NCI-H345 treated with DMSO at 0.1 percent for 48 hours (cell line): ENCODE results near the gene OTUD4.
"Not testable (repeated sequence)": the region's sequence is repeated elsewhere in the genome, so short reads cannot be mapped to it uniquely, and the experiment has no call there.

Experiments
- DNase-seq: peaks from one replicate; lab custom pipeline; 2025; ENCODE audit not compliant: unreplicated experiment; lab: John Stamatoyannopoulos, UW

OTUD4 gene

DNA sequence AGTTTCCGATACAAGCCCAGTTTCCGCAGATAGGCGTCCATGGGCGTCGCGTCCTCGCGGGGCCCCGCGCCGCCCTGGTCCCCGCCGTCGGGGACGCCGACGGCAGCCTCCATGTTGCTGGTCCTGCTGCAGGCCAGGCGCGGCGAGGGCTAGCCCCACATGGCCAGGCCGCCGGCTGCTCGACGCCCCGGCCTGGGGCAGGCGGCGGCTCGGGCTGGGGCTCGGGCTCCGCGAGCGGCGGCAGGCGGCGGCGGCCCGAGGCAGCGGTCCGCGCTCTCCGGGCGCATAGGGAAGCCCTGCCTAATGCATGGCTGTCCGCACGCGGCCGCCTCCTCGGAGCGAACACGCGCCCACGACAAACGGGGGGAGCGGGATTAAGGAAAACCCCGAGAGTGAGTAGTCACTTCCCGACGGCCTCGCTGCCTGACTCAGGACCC lies 510 bp downstream of the OTUD4 start:
- DNase-seq: not testable (repeated sequence)

GRCh38 chr4:145179281-145179860 lies 1.0 kb downstream of the OTUD4 start:
- no peak for DNase-seq

- DNase-seq: no peak
Measured at GRCh38 chr4:145178740-145179280, 1.6 kb downstream of the OTUD4 start.

DNA sequence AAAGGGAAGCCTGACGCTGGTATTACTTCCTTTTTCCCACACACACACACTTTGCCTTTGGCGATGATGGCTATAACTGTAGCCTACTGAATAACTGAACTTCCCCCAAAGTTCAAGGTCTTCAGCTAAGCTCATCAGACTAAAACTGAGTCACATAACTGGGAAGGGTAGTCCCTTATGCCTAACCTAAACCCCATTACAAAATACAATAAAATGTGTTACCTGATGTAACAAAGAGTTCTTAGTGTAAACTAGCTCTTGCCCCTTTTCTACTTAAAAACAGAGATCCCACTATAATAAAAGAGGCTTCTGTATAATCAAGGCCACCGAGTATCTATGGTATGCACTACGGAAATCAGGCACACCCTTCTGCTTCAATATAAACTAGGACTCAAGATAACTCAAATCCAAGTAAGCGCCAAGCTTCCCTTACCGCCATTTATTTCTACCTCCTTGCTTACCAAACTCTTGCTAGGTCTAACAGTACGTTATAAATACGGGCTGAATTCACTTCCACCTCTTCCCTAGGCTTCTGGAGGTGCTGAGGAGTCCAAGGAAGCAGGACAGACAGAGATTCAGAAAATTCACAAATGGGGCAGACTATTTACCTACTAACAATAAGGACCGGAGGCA lies 2.4 kb downstream of the OTUD4 start:
- DNase-seq: no peak

DNA sequence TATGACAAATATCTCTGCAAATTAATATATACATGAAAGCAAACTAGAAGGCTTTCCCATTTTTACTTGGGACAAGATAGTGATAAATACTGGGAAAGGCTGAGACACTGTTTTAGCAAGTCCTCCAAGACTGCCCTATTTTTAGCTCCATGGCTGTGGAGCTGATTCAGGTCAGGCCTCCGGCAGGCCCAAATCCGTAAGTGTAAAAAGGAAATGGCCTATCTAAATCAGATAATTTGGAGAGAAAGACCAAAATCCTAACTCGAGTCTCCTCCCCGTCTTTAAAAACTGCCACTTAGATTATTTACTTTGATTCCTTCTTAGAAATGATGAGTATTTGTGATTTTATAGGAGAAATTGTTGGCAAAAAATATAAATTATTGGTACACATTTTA lies 2.9 kb downstream of the OTUD4 start:
- DNase-seq: no peak

- DNase-seq: no peak
Measured at GRCh38 chr4:145176641-145177432, 3.6 kb downstream of the OTUD4 start.

- no peak for DNase-seq
Measured at GRCh38 chr4:145171911-145172310, 8.5 kb downstream of the OTUD4 start.

DNA sequence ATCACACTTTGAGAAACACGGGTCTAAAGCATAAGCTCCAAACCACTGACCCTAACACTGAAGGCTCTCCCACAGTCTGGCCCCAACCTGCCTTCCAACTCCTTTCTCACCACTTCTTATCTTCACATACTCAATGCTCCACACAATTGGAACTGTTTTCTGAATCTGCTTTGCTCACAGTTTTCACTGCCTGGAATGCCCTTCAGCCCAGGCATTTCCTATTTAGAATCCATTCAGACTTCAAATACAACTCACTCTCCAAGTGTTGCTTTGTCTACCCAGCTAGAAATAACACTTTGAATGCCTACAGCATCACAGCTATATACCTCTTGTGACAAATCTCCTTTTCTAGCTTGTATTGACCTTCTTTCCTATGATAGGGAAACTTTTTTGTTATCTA lies 10.2 kb downstream of the OTUD4 start:
- DNase-seq: no peak

- no peak for DNase-seq
Measured at GRCh38 chr4:145168581-145169187, 11.7 kb downstream of the OTUD4 start.

GRCh38 chr4:145167887-145168286 lies 12.5 kb downstream of the OTUD4 start:
- no peak for DNase-seq

DNA sequence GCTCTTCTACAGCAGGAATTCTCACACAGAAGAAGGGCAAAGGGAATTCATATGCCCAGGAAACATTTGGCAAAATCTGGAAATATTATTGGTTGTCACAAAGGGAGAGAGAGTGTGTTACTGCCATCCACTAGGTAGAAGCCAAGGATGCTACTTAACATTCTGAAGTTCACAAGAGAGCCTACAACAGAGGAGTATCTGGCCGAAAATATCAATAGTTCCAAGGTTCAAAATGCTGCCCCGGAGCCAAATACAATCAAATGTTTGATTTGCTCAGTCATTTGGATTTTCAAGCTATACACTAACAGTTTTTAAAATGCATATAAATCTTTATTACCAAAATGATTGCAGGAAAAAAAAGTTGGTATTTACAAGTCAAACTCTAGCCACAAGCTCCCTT lies 18.8 kb downstream of the OTUD4 start:
- DNase-seq: no peak

- DNase-seq: no peak
Measured at GRCh38 chr4:145156986-145157385, 23.4 kb downstream of the OTUD4 start.

DNA sequence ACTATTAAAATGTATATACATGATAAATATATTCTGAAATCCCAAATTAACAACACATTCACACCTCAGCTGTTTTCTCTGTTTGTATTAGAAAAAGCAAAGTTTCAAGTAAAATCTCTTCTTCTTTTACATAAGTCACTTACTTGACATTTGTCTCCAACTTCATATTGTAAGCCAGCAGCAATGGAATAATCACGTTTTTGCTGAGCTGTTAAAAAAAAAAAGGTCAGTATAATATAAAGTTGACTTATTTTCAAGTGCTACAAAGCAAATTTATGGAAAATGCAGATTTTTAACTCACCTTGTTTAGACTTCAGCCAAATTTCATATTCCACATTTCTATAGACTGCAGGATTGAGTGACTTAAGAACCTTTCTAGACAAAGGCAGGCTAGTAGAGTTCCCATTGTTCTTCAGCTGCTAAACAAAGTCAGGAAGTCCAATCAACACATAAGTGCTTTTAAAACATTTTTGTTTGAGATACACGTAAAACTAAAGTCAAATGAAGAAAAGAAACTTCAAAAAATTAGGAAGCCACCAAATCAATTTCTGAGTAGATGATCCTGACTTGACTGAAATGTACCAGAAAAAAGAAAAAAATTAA lies 25.0 kb downstream of the OTUD4 start:
- DNase-seq: no peak

DNA sequence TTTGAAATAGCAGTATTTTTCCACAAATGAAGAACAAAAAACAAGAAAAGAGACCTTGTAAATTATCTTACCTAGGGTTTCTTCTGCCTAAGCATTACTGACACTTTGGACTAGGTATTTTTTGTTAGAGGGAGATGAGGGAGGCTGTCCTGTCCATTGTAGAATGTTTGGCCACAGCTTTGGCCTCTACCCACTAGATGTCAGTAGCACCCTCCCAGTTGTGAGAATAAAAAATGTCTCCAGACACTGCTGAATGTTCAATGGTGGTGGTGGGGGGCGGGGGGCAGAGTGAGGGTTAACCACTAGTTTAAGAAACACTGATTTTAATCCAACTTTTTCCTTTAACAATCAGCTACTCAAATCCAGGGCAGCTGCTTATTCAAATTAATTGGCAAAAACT lies 25.8 kb downstream of the OTUD4 start:
- no peak for DNase-seq

DNA sequence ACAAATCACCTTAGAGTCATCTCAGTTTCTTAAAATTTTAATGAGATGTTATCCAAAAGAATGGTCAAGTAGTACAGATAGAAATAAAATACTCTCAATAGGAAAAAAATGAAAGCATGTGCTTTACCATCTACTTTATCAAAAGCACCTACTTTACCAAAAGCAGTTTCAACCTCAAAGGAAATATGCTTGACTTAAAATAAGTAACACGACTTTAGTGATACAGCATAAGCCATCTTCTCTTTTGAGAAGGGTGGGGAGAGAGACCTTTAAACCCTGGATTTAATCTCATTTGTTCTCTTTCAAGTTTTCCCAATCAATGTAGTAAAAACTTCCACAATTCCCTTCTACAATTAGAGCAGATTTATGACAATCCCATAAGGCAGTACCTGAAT lies 26.5 kb downstream of the OTUD4 start:
- no peak for DNase-seq

- DNase-seq: no peak
Measured at GRCh38 chr4:145153181-145153903, 27.0 kb downstream of the OTUD4 start.

DNA sequence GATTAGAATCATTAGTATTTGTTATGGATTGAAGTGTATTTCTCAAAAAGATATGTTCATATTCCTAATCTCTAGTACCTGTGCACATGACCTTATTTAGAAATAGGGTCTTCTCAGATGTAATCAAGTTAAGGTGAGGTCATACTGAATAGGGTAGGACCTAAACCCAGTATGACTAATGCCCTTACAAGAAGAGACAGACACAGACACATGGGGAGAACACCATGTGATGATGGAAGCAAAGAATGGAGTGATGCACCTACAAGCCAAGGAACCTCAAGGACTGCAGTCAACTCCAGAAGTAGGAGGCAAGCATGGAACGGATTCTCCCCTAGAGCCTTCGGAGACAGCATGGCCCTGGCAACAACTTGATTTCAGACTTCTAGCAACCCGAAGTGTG lies 31.4 kb downstream of the OTUD4 start:
- DNase-seq: no peak

- not testable (repeated sequence) for DNase-seq
Measured at GRCh38 chr4:145136219-145136618, 44.2 kb downstream of the OTUD4 start.

- DNase-seq: no peak
Measured at GRCh38 chr4:145132511-145133098, 47.8 kb downstream of the OTUD4 start.

- DNase-seq: no peak
Measured at GRCh38 chr4:145131848-145132247, 48.5 kb downstream of the OTUD4 start.
